Progenitor cell of endocrine pancreas (in vitro differentiated cells): ENCODE results near the gene RPS23. TPM values are rescaled to one million over a fixed set of nuclear protein-coding genes. Genes with fewer than 3 reads are reported as not detected.
A peak's percentile ranks its signal among the peaks of the same experiment; 100 is the strongest.

Source experiments
- DNase-seq: peaks from one replicate; pipeline ENCODE4 v3.0.0; 2021; ENCODE audit warnings: low spot score; ENCODE audit not compliant: unreplicated experiment
- H3K27ac Mint-ChIP-seq: 2 replicates; pipeline ENCODE4 v1.8.0; 2021; ENCODE audit warnings: mild to moderate bottlenecking, moderate library complexity, mixed read lengths
- H3K27me3 Mint-ChIP-seq: 2 replicates; pipeline ENCODE4 v1.8.0; 2021; ENCODE audit warnings: mixed read lengths
- H3K36me3 Mint-ChIP-seq: 2 replicates; pipeline ENCODE4 v1.8.0; 2022; ENCODE audit warnings: mixed read lengths; ENCODE audit not compliant: insufficient read depth
- H3K4me1 Mint-ChIP-seq: 2 replicates; pipeline ENCODE4 v1.8.0; 2021; ENCODE audit warnings: low read depth, mixed read lengths
- H3K4me3 Mint-ChIP-seq: 2 replicates; pipeline ENCODE4 v1.8.0; 2021; ENCODE audit warnings: low read depth, mild to moderate bottlenecking, moderate library complexity, mixed read lengths
- H3K9me3 Mint-ChIP-seq: 2 replicates; pipeline ENCODE4 v1.8.0; 2021; ENCODE audit warnings: low read depth, mixed read lengths
- CTCF ChIP-seq: fragments of 200-600 bp; sonication (generic); IDR thresholded peaks from one replicate; pipeline ENCODE4 v1.5.0; 2021; ENCODE audit warnings: antibody characterized with exemption, mild to moderate bottlenecking; ENCODE audit not compliant: unreplicated experiment
- total RNA-seq: library from RNA; stranded (reverse); gene quantifications from 2 replicates; pipeline ENCODE4 v1.2.1, GENCODE V29; 2021

Gene RPS23
- total RNA-seq, 1 donor from 2014 or later = 1,896 TPM

DNA sequence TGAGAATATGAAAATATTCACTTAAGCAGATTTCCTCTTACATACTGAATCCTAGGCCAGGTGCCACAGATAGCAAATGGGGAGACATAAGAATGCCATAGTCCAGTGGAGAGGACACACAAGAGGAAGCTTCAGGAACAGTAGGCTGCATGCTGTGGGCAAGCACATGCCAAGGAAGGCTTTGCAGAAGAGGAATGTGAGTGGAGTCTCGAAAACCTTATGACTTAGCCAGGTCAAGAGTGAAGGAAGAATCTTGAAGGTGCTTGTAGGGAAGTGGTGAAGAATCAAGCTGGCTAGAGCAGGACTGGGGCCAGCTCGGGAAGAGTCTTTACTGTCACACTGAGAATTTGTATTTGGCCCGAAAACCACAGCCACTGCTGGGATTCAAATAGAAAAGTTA is 20.4 kb downstream of the RPS23 start:
- H3K27ac Mint-ChIP-seq = peak overlapping the region; percentile 8
- no peak overlapping the region for H3K4me3 Mint-ChIP-seq
- H3K4me1 Mint-ChIP-seq = no peaks in the 10 kb centered on the region
- TF ChIP-seq CTCF = no peak
- no peaks in the 10 kb centered on the region for H3K27me3 Mint-ChIP-seq
- no peak for DNase-seq
- H3K36me3 Mint-ChIP-seq = peaks cover 2% of the 10 kb centered on the region
- no peaks in the 10 kb centered on the region for H3K9me3 Mint-ChIP-seq

DNA sequence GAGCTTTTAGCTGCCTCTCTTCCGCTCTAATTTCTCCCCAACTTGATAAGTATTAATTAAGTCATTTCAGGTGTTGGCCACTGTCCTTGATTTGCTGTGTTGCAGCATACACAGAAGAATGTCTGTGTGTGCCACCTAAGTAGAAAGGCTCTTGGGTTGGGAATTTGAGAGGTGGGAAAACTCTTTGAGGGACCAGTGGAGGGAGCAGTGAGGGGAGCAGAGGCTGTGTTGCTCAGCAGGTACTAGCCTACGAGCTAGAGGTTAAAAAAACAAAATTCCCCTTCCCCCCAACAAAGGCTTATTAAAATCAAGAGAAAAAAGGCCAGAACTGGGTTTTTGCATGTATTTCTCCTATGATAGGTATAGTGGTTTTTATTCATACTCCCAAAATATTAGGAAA is 20.9 kb downstream of the RPS23 start:
- no peaks in the 10 kb centered on the region for H3K4me1 Mint-ChIP-seq
- H3K4me3 Mint-ChIP-seq = no peak overlapping the region
- no peak for TF ChIP-seq CTCF
- H3K27ac Mint-ChIP-seq = no peak overlapping the region
- no peaks in the 10 kb centered on the region for H3K27me3 Mint-ChIP-seq
- H3K36me3 Mint-ChIP-seq = peaks cover 2% of the 10 kb centered on the region
- no peaks in the 10 kb centered on the region for H3K9me3 Mint-ChIP-seq
- no peak for DNase-seq

DNA sequence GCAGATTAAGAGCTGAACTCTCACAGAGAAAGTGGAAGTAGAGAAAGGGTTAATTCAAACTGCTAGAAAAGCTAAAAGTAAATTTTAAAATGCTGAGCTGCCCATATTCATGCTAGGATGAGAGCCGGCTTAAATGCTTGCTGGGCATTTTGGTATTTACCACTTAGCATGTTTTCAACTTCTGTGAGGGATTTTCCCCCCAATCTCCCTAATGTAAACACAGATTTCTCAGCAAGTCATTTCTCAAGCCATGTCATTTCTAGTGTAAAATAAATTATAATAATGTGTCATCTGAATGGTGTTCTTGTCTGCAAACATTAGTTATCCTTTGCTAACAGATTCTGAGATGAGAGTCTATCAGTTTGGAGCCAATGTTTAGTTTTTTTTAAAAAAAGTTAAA is 22.3 kb downstream of the RPS23 start:
- H3K36me3 Mint-ChIP-seq = peaks cover 2% of the 10 kb centered on the region
- no peak overlapping the region for H3K27ac Mint-ChIP-seq

DNA sequence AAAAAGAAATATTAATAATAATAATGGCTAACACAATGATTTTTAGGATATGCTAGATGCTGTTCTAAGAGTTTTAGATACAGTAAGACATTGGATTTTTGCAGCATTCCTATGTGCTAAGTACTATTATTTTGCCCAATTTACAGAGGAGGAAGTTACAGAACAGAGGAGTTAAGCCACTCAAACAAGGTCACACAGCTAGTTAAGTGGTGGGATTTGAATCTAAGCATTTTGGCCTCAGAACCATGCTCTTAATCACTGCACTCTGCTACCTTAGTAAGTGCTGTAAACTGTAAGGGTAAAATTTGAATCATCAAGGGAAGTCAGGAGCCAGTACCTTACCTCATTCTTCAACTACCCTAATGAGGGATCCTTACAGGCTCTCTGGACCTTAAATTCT is 25.4 kb downstream of the RPS23 start:
- no peaks in the 10 kb centered on the region for H3K9me3 Mint-ChIP-seq
- no peak for TF ChIP-seq CTCF
- H3K27ac Mint-ChIP-seq = no peak overlapping the region
- H3K4me1 Mint-ChIP-seq = no peaks in the 10 kb centered on the region
- H3K36me3 Mint-ChIP-seq = peaks cover 2% of the 10 kb centered on the region
- H3K27me3 Mint-ChIP-seq = no peaks in the 10 kb centered on the region
- DNase-seq = no peak
- no peak overlapping the region for H3K4me3 Mint-ChIP-seq

More for the DNA sequence above, 22.3 kb downstream of the RPS23 start:
- no peak for TF ChIP-seq CTCF
- no peak for DNase-seq
- no peaks in the 10 kb centered on the region for H3K4me1 Mint-ChIP-seq
- H3K4me3 Mint-ChIP-seq = no peak overlapping the region
- H3K27me3 Mint-ChIP-seq = no peaks in the 10 kb centered on the region
- H3K9me3 Mint-ChIP-seq = no peaks in the 10 kb centered on the region

DNA sequence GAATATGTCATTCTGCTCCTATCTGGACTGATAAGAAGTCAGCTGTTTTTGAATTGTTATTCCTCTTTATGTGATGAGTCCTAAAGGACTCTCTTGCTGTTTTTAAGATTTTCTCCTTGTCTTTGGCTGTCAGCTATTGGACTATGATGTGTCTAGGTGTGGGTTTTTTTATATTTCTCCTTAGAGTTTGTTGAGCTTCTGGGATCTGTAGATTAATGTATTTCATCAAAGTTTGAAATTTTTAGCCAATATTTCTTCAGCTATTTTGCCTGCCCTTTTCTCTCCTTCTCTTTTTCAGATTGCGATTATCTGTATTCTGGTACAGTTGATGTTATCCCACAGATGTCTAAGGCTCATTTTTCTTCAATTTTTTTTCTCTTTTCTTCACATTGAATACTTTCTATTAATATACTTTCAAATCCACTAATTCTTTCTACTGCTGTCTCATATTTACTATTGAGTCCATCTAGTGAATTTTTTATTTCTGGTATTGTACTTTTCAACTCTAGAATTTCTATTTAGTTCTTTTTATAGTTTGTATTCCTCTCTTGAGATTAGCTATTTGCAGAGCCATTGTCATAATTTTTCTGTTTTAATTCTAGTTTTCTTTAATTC is 31.1 kb downstream of the RPS23 start:
- Mint-ChIP-seq H3K9me3 (peaks cover 7% of the 10 kb centered on the region), H3K27me3 (no peaks in the 10 kb centered on the region), H3K36me3 (peaks cover 4% of the 10 kb centered on the region), H3K4me3 (no peak overlapping the region), H3K4me1 (no peaks in the 10 kb centered on the region), H3K27ac (no peak overlapping the region)
- no peak for DNase-seq
- TF ChIP-seq CTCF = no peak
